ENCODE results near the gene TENM3. TPM values are rescaled to one million over a fixed set of nuclear protein-coding genes. Genes with fewer than 3 reads are reported as not detected.

The TENM3 gene
- total and polyA plus RNA-seq, 10 of the 15 experiments (the other 5 are each of a cell fraction or from before 2014, with no cell fraction given) = 0.01 to 1.7 (median 0.08) TPM; not detected in 2

Small RNAs within 50 kb of the gene (small RNA-seq; reads per million reads assigned to genes)
- gene RN7SKP67 (not detected), gene RNU2-34P (not detected)

All from GM12878 (cell line).